Small intestine (tissue), 7 donors: ENCODE results near the gene CKAP2L. TPM values are rescaled to one million over a fixed set of nuclear protein-coding genes. Genes with fewer than 3 reads are reported as not detected.

Experiments
- DNase-seq, 2 donors: peaks; one replicate each; pipeline versions ENCODE4 v3.0.0 to v3.0.0-alpha.2; 2013
- FAIRE-seq: peaks from 2 replicates; lab custom pipeline; 2012; peaks lifted over from hg19 to GRCh38; lab: Jason Lieb, UNC
- H3K27ac ChIP-seq, 3 donors: one replicate each; pipeline ENCODE4 v1.5.1; 2013; ENCODE audit warnings: low read length in 2 of 3, mild to moderate bottlenecking in 2 of 3, control low read depth in 1 of 3, inconsistent platforms in 1 of 3, low read depth in 1 of 3, moderate library complexity in 1 of 3
- H3K27me3 ChIP-seq, 3 donors: one replicate each; pipeline ENCODE4 v1.6.1; 2013; ENCODE audit warnings: low read length in 3 of 3, inconsistent platforms in 1 of 3; ENCODE audit not compliant: control insufficient read depth in 3 of 3, insufficient read depth in 3 of 3
- H3K36me3 ChIP-seq, 3 donors: one replicate each; pipeline ENCODE4 v1.6.1; 2013; ENCODE audit warnings: low read length in 3 of 3, inconsistent platforms in 1 of 3, low read depth in 1 of 3, mild to moderate bottlenecking in 1 of 3, moderate library complexity in 1 of 3; ENCODE audit not compliant: control insufficient read depth in 3 of 3, insufficient read depth in 2 of 3
- H3K4me1 ChIP-seq, 3 donors: one replicate each; pipeline ENCODE4 v1.6.1; 2013; ENCODE audit warnings: low read length in 2 of 3, inconsistent platforms in 1 of 3, low read depth in 1 of 3, mild to moderate bottlenecking in 1 of 3, moderate library complexity in 1 of 3; ENCODE audit not compliant: control insufficient read depth in 3 of 3, insufficient read depth in 2 of 3
- H3K4me3 ChIP-seq, 3 donors: one replicate each; pipeline ENCODE4 v1.5.1; 2013; ENCODE audit warnings: low read length in 3 of 3, control low read depth in 1 of 3, inconsistent platforms in 1 of 3, low read depth in 1 of 3, mild to moderate bottlenecking in 1 of 3, moderate library complexity in 1 of 3
- H3K9me3 ChIP-seq, 2 donors: one replicate each; pipeline ENCODE4 v1.6.1; 2013; ENCODE audit warnings: low read depth in 1 of 2, low read length in 1 of 2; ENCODE audit not compliant: control insufficient read depth in 2 of 2, insufficient read depth in 1 of 2
- WGBS, 3 donors: extraction: QIAGEN DNeasy Blood & Tissue Kit; methylation state at CpG; one replicate each; pipeline ENCODE4 v1.1.7; 2013; 5-methylcytosine and 5-hydroxymethylcytosine counted together
- polyA plus RNA-seq, 4 donors: library from polyadenylated mRNA; stranded (reverse) in 3 of 4; unstranded in 1 of 4; fragments of 200-250 nt in 3 of 4; fragments of 120-200 nt in 1 of 4; gene quantifications; one replicate each; pipeline versions ENCODE4 v1.2.1 to v1.2.3, GENCODE V29; 2013
- donor health status: healthy with polysubstance abuse.
- donor health status: control.
- donor health status: control.
- donor health status: Bipolar disorder and iron deficiency.
- donor health status: healthy.

CKAP2L gene
- polyA plus RNA-seq, 4 donors: 3.6 to 8.0 TPM; not detected in 2

DNA sequence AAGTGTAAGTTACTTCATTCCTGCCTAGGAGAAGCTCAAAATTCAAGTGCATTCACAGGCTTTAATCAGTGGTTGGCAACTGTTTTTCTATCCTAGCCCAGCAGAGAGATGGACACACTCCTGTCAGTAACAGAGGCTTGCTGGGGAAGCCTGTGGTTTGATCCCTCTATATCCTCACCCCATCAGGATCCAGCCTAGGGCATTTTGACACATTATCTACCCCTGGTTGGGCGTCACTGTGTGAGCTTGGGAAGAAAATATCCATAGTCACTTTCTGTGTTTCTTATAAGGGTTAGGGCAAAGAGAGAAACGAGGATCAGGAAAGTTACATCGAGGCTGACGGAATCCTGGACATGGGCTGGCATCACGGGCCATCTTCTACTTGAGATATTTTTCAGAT lies 33.6 kb downstream of the CKAP2L start:
- FAIRE-seq (no peak), DNase-seq (no peak)
- no peak overlapping the region for H3K27ac ChIP-seq
- H3K4me1 ChIP-seq: peaks cover 0 to 28% (median 3%) of the 10 kb centered on the region in 3 donors
- no peaks in the 10 kb centered on the region for H3K27me3 ChIP-seq
- no peak overlapping the region for H3K4me3 ChIP-seq
- 82 to 86% (median 85%) methylated on average over 5 of the region's 5 CpGs for WGBS, 3 donors
- H3K36me3 ChIP-seq: no peaks in the 10 kb centered on the region
- H3K9me3 ChIP-seq: no peaks in the 10 kb centered on the region

DNA sequence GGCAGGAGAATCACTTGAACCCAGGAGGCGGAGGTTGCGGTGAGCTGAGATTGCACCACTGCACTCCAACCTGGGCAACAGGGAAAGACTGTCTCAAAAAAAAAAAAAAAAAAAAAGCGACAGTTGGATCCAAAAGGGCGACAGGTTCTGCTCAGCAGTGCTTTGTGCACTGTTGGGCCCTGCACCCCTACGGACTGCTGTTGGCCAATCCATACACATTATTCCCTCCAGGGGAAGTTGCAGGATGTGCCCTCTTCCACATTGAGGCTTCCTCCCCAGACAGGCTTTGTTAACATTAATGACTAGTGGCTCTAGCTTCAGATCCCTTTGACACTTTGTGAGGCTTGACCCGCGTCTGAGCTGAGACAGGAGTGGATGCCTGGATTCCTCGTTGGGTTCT lies 34.2 kb downstream of the CKAP2L start:
- Histone ChIP-seq H3K27me3 (no peaks in the 10 kb centered on the region), H3K27ac (no peak overlapping the region), H3K36me3 (no peaks in the 10 kb centered on the region), H3K4me1 (peaks cover 0 to 31% (median 3%) of the 10 kb centered on the region in 3 donors), H3K9me3 (no peaks in the 10 kb centered on the region), H3K4me3 (no peak overlapping the region)
- 72 to 83% (median 78%) methylated on average over 7 to 8 of the region's 8 CpGs for WGBS, 3 donors
- FAIRE-seq (no peak), DNase-seq (no peak)

GRCh38 chr2:112728378-112729175 lies 35.8 kb downstream of the CKAP2L start:
- 38 to 48% (median 47%) methylated on average over 11 of the region's 11 CpGs for WGBS, 3 donors
- peaks cover 0 to 22% (median 3%) of the 10 kb centered on the region in 3 donors for H3K4me1 ChIP-seq
- no peaks in the 10 kb centered on the region for H3K27me3 ChIP-seq
- no peaks in the 10 kb centered on the region for H3K9me3 ChIP-seq
- no peak for DNase-seq
- no peak for FAIRE-seq
- no peak overlapping the region for H3K4me3 ChIP-seq
- H3K27ac ChIP-seq: no peak overlapping the region
- H3K36me3 ChIP-seq: no peaks in the 10 kb centered on the region

DNA sequence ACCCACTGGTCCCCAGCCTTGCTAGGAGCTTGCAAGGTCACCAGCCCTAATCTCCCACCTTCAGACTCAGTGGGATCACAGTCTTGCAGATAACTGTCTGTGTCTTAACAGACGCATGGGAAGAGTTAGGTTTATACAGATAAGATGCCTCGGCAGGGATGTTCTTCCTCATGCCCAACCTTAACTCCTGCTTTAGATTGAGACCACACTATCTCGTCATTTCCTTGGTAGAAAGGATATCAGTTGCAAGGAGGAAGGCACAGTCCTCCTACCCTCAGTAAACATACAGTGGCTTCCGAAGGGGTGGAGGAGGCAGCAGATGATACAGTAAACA lies 36.4 kb downstream of the CKAP2L start:
- H3K4me3 ChIP-seq: no peak overlapping the region
- FAIRE-seq (no peak), DNase-seq (no peak)
- H3K9me3 ChIP-seq: no peaks in the 10 kb centered on the region
- H3K27me3 ChIP-seq: no peaks in the 10 kb centered on the region
- no peak overlapping the region for H3K27ac ChIP-seq
- H3K36me3 ChIP-seq: no peaks in the 10 kb centered on the region
- WGBS, 3 donors: 47 to 61% (median 47%) methylated on average over 4 of the region's 4 CpGs
- peaks cover 0 to 19% (median 0%) of the 10 kb centered on the region in 3 donors for H3K4me1 ChIP-seq

- no peak for DNase-seq
- 84 to 89% (median 85%) methylated on average over 18 to 19 of the region's 19 CpGs for WGBS, 3 donors
- FAIRE-seq: no peak
Measured at GRCh38 chr2:112727276-112728028, 37.0 kb downstream of the CKAP2L start.

DNA sequence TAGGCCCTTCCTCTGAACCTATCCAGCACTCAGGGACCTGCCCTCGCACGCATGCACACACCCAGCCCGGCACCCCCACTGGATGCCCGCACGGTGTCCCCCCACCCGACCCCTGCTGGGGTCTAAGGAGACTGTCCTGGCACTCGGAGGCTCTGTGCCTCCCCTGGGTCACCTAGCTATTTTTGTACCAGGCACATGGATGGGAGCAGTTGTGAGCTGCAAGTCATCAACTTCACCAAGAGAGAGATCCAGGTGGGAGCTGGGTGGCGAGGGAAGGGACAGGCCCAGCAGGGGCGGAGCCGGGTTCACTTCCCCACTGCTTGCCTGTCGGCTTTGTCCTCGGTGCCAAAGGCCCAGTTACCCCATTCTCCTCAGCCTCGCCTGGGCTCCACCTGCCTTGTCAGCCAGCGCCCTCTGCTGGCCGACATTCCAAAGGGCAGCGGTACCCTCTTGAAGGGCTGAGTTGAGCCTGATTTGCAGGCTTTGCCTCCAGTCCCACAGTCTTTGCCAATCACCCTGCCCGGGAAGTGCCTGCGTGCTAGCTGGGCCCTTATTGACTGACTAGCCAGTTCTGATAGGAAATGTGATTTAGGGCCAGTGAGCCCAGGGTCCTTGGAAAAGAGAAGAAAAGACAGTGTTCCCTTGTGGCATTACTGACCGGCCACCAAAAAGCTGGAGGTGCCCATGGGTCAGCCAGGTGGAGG lies 37.8 kb downstream of the CKAP2L start:
- H3K27ac ChIP-seq: peak overlapping the region in 1 of 3 donors; percentile 86
- 30 to 35% (median 33%) methylated on average over 18 to 19 of the region's 19 CpGs for WGBS, 3 donors
- no peaks in the 10 kb centered on the region for H3K27me3 ChIP-seq
- DNase-seq (peak; percentile 88 to 96), FAIRE-seq (no peak)
- no peaks in the 10 kb centered on the region for H3K9me3 ChIP-seq
- H3K4me1 ChIP-seq: peaks cover 0 to 14% (median 0%) of the 10 kb centered on the region in 3 donors
- no peak overlapping the region for H3K4me3 ChIP-seq
- no peaks in the 10 kb centered on the region for H3K36me3 ChIP-seq

More at GRCh38 chr2:112727276-112728028, 37.0 kb downstream of the CKAP2L start:
- Histone ChIP-seq H3K27me3 (no peaks in the 10 kb centered on the region), H3K4me3 (no peak overlapping the region), H3K4me1 (peaks cover 0 to 15% (median 0%) of the 10 kb centered on the region in 3 donors), H3K27ac (no peak overlapping the region), H3K36me3 (no peaks in the 10 kb centered on the region), H3K9me3 (no peaks in the 10 kb centered on the region)

DNA sequence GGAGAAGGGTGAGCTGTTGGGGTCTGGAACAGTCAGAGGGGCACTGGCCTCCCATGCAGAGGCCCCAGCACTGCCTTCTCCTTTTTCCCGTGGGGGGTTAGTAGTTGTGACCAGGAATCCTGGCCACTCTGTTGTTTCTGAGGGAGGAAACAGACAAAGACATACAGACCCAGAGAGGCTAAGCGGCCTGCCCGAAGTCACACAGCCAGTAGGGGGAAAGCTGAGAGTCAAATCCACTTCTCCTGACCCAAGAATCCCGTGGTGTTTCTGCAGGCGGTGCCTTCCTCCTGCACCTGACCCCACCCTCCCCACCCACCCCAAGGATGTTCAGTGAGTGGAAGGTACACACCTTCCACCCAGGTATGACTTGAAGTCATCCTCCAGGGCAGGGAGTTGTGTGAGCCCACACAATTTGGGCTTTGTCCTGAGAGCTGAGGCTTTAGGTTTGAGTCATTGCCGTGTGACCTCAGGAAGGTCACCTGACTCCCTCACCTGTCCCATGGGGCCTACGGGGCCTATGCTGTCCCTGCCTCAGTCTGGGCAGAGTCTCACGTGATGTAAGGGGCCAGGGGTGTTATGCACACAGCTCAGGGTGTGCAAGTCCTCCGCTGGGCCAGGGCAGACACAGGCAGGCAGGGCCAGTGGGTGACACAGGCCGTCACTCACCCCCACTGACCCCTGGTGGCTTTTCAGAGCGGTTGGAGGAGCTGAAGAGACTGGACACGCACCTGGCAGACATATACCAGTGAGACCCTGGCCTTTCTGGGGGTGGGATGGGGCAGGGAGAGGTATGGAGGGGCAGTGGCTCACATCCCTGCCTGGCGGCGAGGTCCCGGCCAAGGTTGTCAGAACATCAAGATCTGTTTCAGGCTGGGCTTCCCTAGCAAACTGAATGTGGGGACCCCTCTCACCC lies 38.6 kb downstream of the CKAP2L start:
- 81 to 87% (median 82%) methylated on average over 15 of the region's 15 CpGs for WGBS, 3 donors
- FAIRE-seq: no peak
- peaks cover 0 to 14% (median 0%) of the 10 kb centered on the region in 3 donors for H3K4me1 ChIP-seq
- H3K27me3 ChIP-seq: no peaks in the 10 kb centered on the region
- peak overlapping the region in 1 of 3 donors; percentile 86 for H3K27ac ChIP-seq
- no peak overlapping the region for H3K4me3 ChIP-seq
- H3K9me3 ChIP-seq: no peaks in the 10 kb centered on the region
- H3K36me3 ChIP-seq: no peaks in the 10 kb centered on the region
- DNase-seq: peak in 1 of 2 donors; percentile 93
